Liver (tissue), 9 donors: Measurements from ENCODE around the gene PRSS23. TPM values are rescaled to one million over a fixed set of nuclear protein-coding genes. Genes with fewer than 3 reads are reported as not detected.
"Not testable (repeated sequence)": the region's sequence is repeated elsewhere in the genome, so short reads cannot be mapped to it uniquely, and the experiment has no call there.

ENCODE experiments used
- DNase-seq: peaks from one replicate; pipeline ENCODE4 v3.0.0-alpha.2; 2017; ENCODE audit warnings: low spot score
- H3K27ac ChIP-seq, 2 donors: one replicate each; pipeline ENCODE4 v1.7.0; 2013; ENCODE audit warnings: inconsistent platforms in 2 of 2, low read length in 2 of 2, control low read depth in 1 of 2, low read depth in 1 of 2, mild to moderate bottlenecking in 1 of 2
- H3K27me3 ChIP-seq, 4 donors: one replicate each; pipeline versions ENCODE4 v1.6.1 to v1.7.0; 2013; ENCODE audit warnings: low read length in 3 of 4, inconsistent platforms in 1 of 4, mild to moderate bottlenecking in 1 of 4, moderate library complexity in 1 of 4; ENCODE audit not compliant: control insufficient read depth in 4 of 4, insufficient read depth in 4 of 4
- H3K36me3 ChIP-seq, 4 donors: one replicate each; pipeline versions ENCODE4 v1.6.1 to v1.7.0; 2013; ENCODE audit warnings: low read length in 3 of 4, mild to moderate bottlenecking in 3 of 4, low read depth in 1 of 4, moderate library complexity in 1 of 4; ENCODE audit not compliant: control insufficient read depth in 4 of 4, insufficient read depth in 3 of 4
- H3K4me1 ChIP-seq, 4 donors: one replicate each; pipeline versions ENCODE4 v1.6.1 to v1.7.0; 2013; ENCODE audit warnings: low read length in 3 of 4, mild to moderate bottlenecking in 3 of 4, moderate library complexity in 1 of 4; ENCODE audit not compliant: control insufficient read depth in 4 of 4, insufficient read depth in 4 of 4
- H3K4me3 ChIP-seq, 3 donors: one replicate each; pipeline versions ENCODE4 v1.6.1 to v1.7.0; 2013; ENCODE audit warnings: low read length in 3 of 3, control low read depth in 1 of 3, low read depth in 1 of 3, mild to moderate bottlenecking in 1 of 3
- H3K9ac ChIP-seq, 2 donors: one replicate each; pipeline ENCODE4 v1.7.0; 2013; ENCODE audit warnings: low read length in 2 of 2, mild to moderate bottlenecking in 2 of 2, moderate library complexity in 2 of 2, control low read depth in 1 of 2, low read depth in 1 of 2
- H3K9me3 ChIP-seq, 4 donors: one replicate each; pipeline versions ENCODE4 v1.6.1 to v1.7.0; 2013; ENCODE audit warnings: low read length in 3 of 4; ENCODE audit not compliant: control insufficient read depth in 4 of 4
- CTCF ChIP-seq: fragments of 150-350 bp; IDR thresholded peaks from 2 replicates; pipeline ENCODE4 v1.5.1; 2017; ENCODE audit warnings: improper control_type of control experiment, low read depth, low read length; ENCODE audit not compliant: missing input control
- FOXA1 ChIP-seq: IDR thresholded peaks from 2 replicates; pipeline ENCODE4 v1.6.1; 2016; ENCODE audit warnings: antibody characterized with exemption
- FOXA2 ChIP-seq: IDR thresholded peaks from 2 replicates; pipeline ENCODE4 v1.6.1; 2016; ENCODE audit warnings: antibody characterized with exemption
- GABPA ChIP-seq, 2 donors: IDR thresholded peaks in 1 of 2; conservative IDR thresholded peaks in 1 of 2; 2 replicates each; pipeline ENCODE4 v1.6.1; 2016; ENCODE audit warnings: antibody characterized with exemption in 2 of 2, mild to moderate bottlenecking in 1 of 2, moderate library complexity in 1 of 2
- HNF4A ChIP-seq, 2 donors: conservative IDR thresholded peaks; 2 replicates each; pipeline ENCODE4 v1.6.1; 2016; ENCODE audit warnings: antibody characterized with exemption in 2 of 2, mild to moderate bottlenecking in 2 of 2
- JUND ChIP-seq, 2 donors: IDR thresholded peaks; 2 replicates each; pipeline ENCODE4 v1.6.1; 2016; ENCODE audit warnings: antibody characterized with exemption in 2 of 2
- MAX ChIP-seq: IDR thresholded peaks from 2 replicates; pipeline ENCODE4 v1.6.1; 2016; ENCODE audit warnings: antibody characterized with exemption
- RAD21 ChIP-seq, 2 donors: IDR thresholded peaks; 2 replicates each; pipeline ENCODE4 v1.6.1; 2016; ENCODE audit warnings: antibody characterized with exemption in 2 of 2, mild to moderate bottlenecking in 2 of 2
- RXRA ChIP-seq, 2 donors: IDR thresholded peaks; 2 replicates each; pipeline ENCODE4 v1.6.1; 2017 to 2018; ENCODE audit warnings: antibody characterized with exemption in 2 of 2, mild to moderate bottlenecking in 1 of 2
- YY1 ChIP-seq: IDR thresholded peaks from 2 replicates; pipeline ENCODE4 v1.6.1; 2016; ENCODE audit warnings: antibody characterized with exemption, mild to moderate bottlenecking
- ZBTB33 ChIP-seq: IDR thresholded peaks from 2 replicates; pipeline ENCODE4 v1.6.1; 2016; ENCODE audit warnings: antibody characterized with exemption
- WGBS: extraction: QIAGEN DNeasy Blood & Tissue Kit; methylation state at CpG from one replicate; pipeline ENCODE4 v1.1.7; 2013; 5-methylcytosine and 5-hydroxymethylcytosine counted together
- polyA plus RNA-seq, 2 donors: library from polyadenylated mRNA; stranded (reverse) in 1 of 2; unstranded in 1 of 2; fragments of 200-250 nt in 1 of 2; fragments of >200 nt in 1 of 2; fragmentation: Nextera tagmentation in 1 of 2; extraction: Ambion mirVana in 1 of 2; gene quantifications; one replicate each; pipeline versions ENCODE4 v1.2.1 to v1.2.3, GENCODE V29; 2013 to 2015
- total RNA-seq, 2 donors: library from RNA; depleted of rRNA; stranded (reverse); fragments of >200 nt; gene quantifications; one replicate each; pipeline ENCODE4 v1.2.3, GENCODE V29; 2014
- donor health status: healthy.
- donor health status: healthy.
- donor health status: healthy.
- donor health status: healthy.
- donor health status: healthy.

PRSS23 gene
- total and polyA plus RNA-seq, 4 donors, result 2.3 to 11.0 (median 7.8) TPM

- no peak overlapping the region for H3K9ac ChIP-seq
- TF ChIP-seq GABPA (IDR thresholded peaks at IDR 0.05 in 1 of 2, conservative IDR thresholded peaks at IDR 0.05 in 1 of 2) (no peak), HNF4A (conservative IDR thresholded peaks at IDR 0.05) (no peak), JUND (IDR thresholded peaks at IDR 0.05) (peak; percentile 50 to 55), CTCF (no peak), ZBTB33 (no peak), FOXA1 (no peak), YY1 (no peak), FOXA2 (no peak), RXRA (IDR thresholded peaks at IDR 0.05) (peak in 1 of 2 donors; percentile 24)
- H3K27me3 ChIP-seq, result no peaks in the 10 kb centered on the region
- no peaks in the 10 kb centered on the region for H3K4me1 ChIP-seq
- WGBS, result 83% methylated on average over 5 of the region's 5 CpGs
- DNase-seq, result no peak
- H3K9me3 ChIP-seq, result no peaks in the 10 kb centered on the region
- H3K4me3 ChIP-seq, result no peak overlapping the region
- H3K27ac ChIP-seq, result no peak overlapping the region
- no peaks in the 10 kb centered on the region for H3K36me3 ChIP-seq
These were observed 15.9 kb downstream of the PRSS23 start for GRCh38 chr11:86816251-86816726.

GRCh38 chr11:86818462-86819192 lies 18.3 kb downstream of the PRSS23 start:
- Histone ChIP-seq H3K4me1 (no peaks in the 10 kb centered on the region), H3K9ac (no peak overlapping the region), H3K4me3 (no peak overlapping the region), H3K27me3 (no peaks in the 10 kb centered on the region), H3K9me3 (no peaks in the 10 kb centered on the region), H3K27ac (no peak overlapping the region), H3K36me3 (no peaks in the 10 kb centered on the region)
- TF ChIP-seq YY1 (no peak), MAX (no peak), CTCF (peak; percentile 74), RAD21 (IDR thresholded peaks at IDR 0.05) (peak; percentile 95 to 98)
- DNase-seq, result no peak
- 13% methylated on average over 9 of the region's 9 CpGs for WGBS

- WGBS, result 97% methylated on average over 3 of the region's 3 CpGs
- H3K9me3 ChIP-seq, H3K4me3 ChIP-seq, DNase-seq, H3K9ac ChIP-seq, H3K27me3 ChIP-seq, H3K36me3 ChIP-seq, H3K27ac ChIP-seq, H3K4me1 ChIP-seq: not testable (repeated sequence)
These were observed 23.8 kb downstream of the PRSS23 start for GRCh38 chr11:86824139-86824538.

GRCh38 chr11:86834376-86834775 lies 34.0 kb downstream of the PRSS23 start:
- not testable (repeated sequence) for H3K27me3 ChIP-seq, H3K27ac ChIP-seq, H3K36me3 ChIP-seq, H3K4me1 ChIP-seq, H3K4me3 ChIP-seq, H3K9ac ChIP-seq, DNase-seq, H3K9me3 ChIP-seq
- 91% methylated on average over 6 of the region's 6 CpGs for WGBS

GRCh38 chr11:86844762-86845508 lies 44.6 kb downstream of the PRSS23 start:
- not testable (repeated sequence) for H3K36me3 ChIP-seq, DNase-seq, H3K4me1 ChIP-seq, H3K9ac ChIP-seq, H3K27ac ChIP-seq, H3K4me3 ChIP-seq, H3K9me3 ChIP-seq, H3K27me3 ChIP-seq
- 86% methylated on average over 4 of the region's 4 CpGs for WGBS
